ENCODE results near the gene PLCB3. TPM values are rescaled to one million over a fixed set of nuclear protein-coding genes. Genes with fewer than 3 reads are reported as not detected.

Gene PLCB3
- total RNA-seq, 1 experiment from 2014 or later = 45.3 TPM

DNA sequence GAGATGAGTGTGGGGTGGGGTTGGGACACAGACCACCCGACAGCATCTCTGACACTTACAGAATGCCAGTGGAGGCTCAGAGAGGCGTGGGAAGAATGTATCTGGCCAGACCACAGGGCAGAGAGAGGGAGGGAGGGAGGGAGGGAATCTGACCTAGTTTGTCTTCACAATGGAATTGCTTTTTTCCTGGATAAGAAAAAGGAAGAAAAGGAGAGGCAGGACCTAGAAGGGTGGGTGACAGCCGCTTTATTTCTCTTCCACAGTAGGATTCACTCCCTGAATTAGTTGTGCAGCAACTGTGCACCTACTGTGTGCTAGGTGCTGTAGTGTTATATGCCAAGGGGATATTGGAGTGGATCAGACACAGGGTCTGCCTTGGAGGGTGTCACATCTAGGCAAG, 43.4 kb downstream of the PLCB3 start:
- CTCF ChIA-PET = no interaction called here
- DNase-seq (ENCODE audit: low spot score) = no peak
- H3K9me3 ChIP-seq (ENCODE audit: low read depth, low read length, poor library complexity, severe bottlenecking) = no peaks in the 10 kb centered on the region
- no TSS peak for BruUV-seq (replicated peaks)
- no peaks in the 10 kb centered on the region for H3K36me3 ChIP-seq (ENCODE audit: insufficient read depth, low read length, poor library complexity, severe bottlenecking)
- H3K27ac ChIP-seq (ENCODE audit: low read depth, low read length, poor library complexity, severe bottlenecking) = no peak overlapping the region
- intact Hi-C loops (cut with micrococcal nuclease; ENCODE audit: unreplicated experiment) = no loop called here
- peaks cover 45% of the 10 kb centered on the region for H3K27me3 ChIP-seq (replicated peaks; ENCODE audit: insufficient read depth, low read depth, low read length, poor library complexity)
- no peak for TF ChIP-seq EZH2 (IDR thresholded peaks at IDR 0.05; ENCODE audit: borderline replicate concordance, low read depth, low read length, poor library complexity, severe bottlenecking)
- TF ChIP-seq, protein P1, sequence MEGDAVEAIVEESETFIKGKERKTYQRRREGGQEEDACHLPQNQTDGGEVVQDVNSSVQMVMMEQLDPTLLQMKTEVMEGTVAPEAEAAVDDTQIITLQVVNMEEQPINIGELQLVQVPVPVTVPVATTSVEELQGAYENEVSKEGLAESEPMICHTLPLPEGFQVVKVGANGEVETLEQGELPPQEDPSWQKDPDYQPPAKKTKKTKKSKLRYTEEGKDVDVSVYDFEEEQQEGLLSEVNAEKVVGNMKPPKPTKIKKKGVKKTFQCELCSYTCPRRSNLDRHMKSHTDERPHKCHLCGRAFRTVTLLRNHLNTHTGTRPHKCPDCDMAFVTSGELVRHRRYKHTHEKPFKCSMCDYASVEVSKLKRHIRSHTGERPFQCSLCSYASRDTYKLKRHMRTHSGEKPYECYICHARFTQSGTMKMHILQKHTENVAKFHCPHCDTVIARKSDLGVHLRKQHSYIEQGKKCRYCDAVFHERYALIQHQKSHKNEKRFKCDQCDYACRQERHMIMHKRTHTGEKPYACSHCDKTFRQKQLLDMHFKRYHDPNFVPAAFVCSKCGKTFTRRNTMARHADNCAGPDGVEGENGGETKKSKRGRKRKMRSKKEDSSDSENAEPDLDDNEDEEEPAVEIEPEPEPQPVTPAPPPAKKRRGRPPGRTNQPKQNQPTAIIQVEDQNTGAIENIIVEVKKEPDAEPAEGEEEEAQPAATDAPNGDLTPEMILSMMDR (conservative IDR thresholded peaks at IDR 0.05; ENCODE audit: low read depth, low read length) = no peak
- H3K4me3 ChIP-seq (ENCODE audit: low read depth, low read length, poor library complexity, severe bottlenecking) = no peak overlapping the region
- POLR2A ChIA-PET (ENCODE audit: low non-redundant PET) = no interaction called here
- peaks cover 16% of the 10 kb centered on the region for H3K4me1 ChIP-seq (ENCODE audit: insufficient read depth, low read length, poor library complexity, severe bottlenecking)

DNA sequence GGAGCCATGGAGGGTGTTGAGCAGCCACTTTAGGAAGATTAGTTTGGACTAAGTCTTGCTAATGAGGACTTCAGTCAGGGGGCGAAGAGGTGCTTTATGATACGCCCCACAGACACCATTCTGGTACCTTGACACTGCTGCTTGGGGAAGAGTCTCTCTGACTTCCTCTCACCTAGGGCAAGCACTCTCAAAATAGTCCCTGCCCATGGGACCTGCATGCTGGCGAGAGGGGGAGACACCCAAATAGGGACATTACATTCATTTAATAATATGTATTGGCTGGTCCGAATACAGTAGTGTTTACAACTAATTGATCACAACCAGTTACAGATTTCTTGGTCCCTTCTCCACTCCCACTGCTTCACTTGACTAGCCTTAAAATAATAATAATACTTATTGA, 44.4 kb downstream of the PLCB3 start:
- intact Hi-C loops (cut with micrococcal nuclease; ENCODE audit: unreplicated experiment) = no loop called here
- TF ChIP-seq, protein P1 (conservative IDR thresholded peaks at IDR 0.05; ENCODE audit: low read depth, low read length) = no peak
- TF ChIP-seq EZH2 (IDR thresholded peaks at IDR 0.05; ENCODE audit: borderline replicate concordance, low read depth, low read length, poor library complexity, severe bottlenecking) = no peak

DNA sequence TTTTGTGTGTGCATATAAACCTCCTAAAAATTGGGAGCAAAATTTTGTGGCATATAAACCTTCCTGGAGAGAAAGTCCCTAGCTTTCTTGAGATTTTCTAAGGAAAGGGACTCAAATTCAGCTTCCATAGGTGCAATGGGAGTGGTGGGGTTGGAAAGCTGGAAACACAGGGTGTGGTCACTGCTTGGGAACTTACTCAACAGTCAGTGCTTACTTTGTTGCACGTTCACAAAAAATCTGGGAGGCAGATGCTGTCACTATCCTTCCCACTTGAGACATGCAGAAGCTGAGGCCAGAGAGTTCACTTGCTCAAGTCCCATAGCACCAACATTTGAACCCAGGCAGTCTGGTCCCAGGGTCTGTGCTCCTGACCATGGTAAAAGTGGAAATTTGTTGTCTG, 44.9 kb downstream of the PLCB3 start:
- POLR2A ChIA-PET (ENCODE audit: low non-redundant PET) = no interaction called here
- H3K27me3 ChIP-seq (replicated peaks; ENCODE audit: insufficient read depth, low read depth, low read length, poor library complexity) = peaks cover 36% of the 10 kb centered on the region
- H3K36me3 ChIP-seq (ENCODE audit: insufficient read depth, low read length, poor library complexity, severe bottlenecking) = no peaks in the 10 kb centered on the region
- no peak overlapping the region for H3K4me3 ChIP-seq (ENCODE audit: low read depth, low read length, poor library complexity, severe bottlenecking)
- no peak overlapping the region for H3K27ac ChIP-seq (ENCODE audit: low read depth, low read length, poor library complexity, severe bottlenecking)
- BruUV-seq (replicated peaks) = no TSS peak
- peaks cover 25% of the 10 kb centered on the region for H3K4me1 ChIP-seq (ENCODE audit: insufficient read depth, low read length, poor library complexity, severe bottlenecking)
- H3K9me3 ChIP-seq (ENCODE audit: low read depth, low read length, poor library complexity, severe bottlenecking) = no peaks in the 10 kb centered on the region
- CTCF ChIA-PET = no interaction called here
- no peak for TF ChIP-seq EZH2 (IDR thresholded peaks at IDR 0.05; ENCODE audit: borderline replicate concordance, low read depth, low read length, poor library complexity, severe bottlenecking)
- TF ChIP-seq, protein P1 (conservative IDR thresholded peaks at IDR 0.05; ENCODE audit: low read depth, low read length) = no peak
- intact Hi-C loops (cut with micrococcal nuclease; ENCODE audit: unreplicated experiment) = no loop called here
- DNase-seq (ENCODE audit: low spot score) = no peak

More for the DNA sequence above, 44.4 kb downstream of the PLCB3 start:
- ChIA-PET CTCF (no interaction called here), POLR2A (ENCODE audit: low non-redundant PET) (no interaction called here)
- H3K4me1 ChIP-seq (ENCODE audit: insufficient read depth, low read length, poor library complexity, severe bottlenecking) = peaks cover 24% of the 10 kb centered on the region
- no peaks in the 10 kb centered on the region for H3K9me3 ChIP-seq (ENCODE audit: low read depth, low read length, poor library complexity, severe bottlenecking)
- no peaks in the 10 kb centered on the region for H3K36me3 ChIP-seq (ENCODE audit: insufficient read depth, low read length, poor library complexity, severe bottlenecking)
- H3K27ac ChIP-seq (ENCODE audit: low read depth, low read length, poor library complexity, severe bottlenecking) = no peak overlapping the region
- BruUV-seq (replicated peaks) = no TSS peak
- DNase-seq (ENCODE audit: low spot score) = no peak
- H3K4me3 ChIP-seq (ENCODE audit: low read depth, low read length, poor library complexity, severe bottlenecking) = no peak overlapping the region
- H3K27me3 ChIP-seq (replicated peaks; ENCODE audit: insufficient read depth, low read depth, low read length, poor library complexity) = peaks cover 41% of the 10 kb centered on the region
